ENCODE results near the gene GET4.

The GET4 gene

DNA sequence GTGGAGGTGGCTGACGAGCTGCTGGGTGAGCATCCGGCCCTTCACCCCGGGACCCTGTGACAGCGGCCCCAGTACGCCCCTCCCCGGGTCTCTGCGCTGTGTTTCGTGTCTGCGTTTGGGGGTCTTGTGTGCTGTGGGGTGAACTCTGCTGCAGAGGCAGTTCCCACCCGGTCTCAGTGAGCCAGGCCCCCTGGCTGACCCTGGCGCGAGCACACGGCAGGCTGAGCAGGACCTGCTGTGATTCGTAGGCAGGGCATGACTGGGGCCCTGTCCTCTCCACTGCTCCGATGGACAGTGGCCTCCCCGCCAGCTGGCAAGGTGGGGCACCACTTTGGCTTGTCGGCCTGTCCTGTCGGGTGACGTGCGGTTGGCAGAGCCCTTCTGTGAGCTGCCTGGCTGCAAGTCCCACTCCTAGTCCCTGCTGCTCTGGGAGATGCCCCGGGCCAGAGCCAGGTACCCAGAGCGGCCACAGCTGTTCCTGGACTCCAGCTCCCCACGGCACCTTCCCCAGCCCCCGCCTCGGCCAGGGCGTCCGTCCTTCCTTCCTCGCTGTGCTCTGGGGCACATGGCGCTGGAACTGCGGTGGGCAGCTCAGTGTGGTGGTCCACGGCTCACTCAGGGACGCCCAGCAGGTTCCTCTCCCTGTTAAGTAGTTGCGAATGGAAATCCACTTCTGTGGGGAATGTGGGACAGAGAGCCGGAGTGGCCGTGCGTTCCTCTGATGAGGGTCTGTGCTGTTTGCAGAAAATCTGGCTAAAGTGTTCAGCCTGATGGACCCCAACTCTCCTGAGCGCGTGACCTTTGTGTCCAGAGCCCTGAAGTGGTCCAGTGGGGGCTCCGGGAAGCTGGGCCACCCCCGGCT lies 10.5 kb downstream of the GET4 start:
- DNase-seq: no peak

DNA sequence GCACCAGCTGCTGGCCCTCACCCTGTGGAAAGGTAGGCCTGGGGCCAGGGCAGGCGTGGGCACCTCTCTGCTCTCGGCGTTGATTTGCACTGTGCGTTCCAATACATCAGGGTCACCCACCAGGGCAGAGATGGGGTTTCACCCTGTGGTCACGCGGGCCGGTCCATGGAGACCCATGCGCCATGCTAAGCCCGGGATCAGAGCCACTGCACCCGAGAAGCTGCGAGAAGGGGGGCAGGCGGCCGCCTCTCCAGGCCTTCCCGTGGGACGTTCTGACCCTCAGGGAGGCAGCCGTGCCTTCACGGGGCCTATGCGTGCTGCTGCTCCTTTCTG lies 11.1 kb downstream of the GET4 start:
- DNase-seq: no peak

DNA sequence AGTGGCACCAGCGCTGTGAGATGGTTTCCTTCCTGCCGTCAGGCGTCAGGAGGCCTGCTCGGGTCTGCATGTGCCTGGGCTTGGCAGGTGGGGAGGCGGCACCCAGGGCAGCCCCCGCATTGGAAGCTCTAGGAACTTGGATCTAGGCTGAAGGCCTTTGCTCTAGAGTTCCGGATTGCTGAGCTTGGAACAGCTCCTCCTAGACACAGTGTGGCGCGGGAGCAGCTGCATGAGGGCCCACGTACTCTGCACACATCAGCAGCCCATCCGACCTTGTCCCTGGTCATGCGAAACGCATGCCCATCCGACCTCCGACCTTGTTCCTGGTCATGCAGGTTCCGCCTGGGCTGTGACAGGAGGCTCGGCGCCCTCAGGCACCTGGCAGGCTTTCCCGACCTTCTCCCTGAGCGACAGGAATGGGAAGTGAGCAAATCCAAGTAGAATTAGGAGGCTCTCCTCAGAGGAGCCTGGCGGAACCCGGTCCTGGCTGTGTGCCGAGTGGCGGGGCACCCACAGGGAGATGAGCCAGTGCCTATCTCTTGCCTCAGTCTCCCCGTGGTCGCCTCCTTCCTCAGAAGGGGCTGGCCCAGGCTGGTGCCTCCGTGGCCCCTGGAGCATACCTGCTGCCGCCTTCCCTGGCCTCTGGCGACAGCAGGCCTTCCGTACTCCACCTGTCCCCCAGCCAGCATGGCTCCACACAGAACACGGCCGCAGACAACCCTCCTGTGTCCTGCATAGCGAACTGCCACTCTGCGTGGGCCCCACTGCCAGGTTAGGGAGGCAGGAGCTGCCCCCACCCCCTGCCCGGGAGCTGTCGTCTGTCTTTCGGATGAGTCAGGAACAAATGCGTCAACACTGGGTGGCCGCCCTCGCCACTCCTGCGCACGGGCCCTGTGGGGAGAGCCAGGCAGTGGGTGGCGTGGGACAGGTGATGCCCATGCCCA lies 12.0 kb downstream of the GET4 start:
- no peak for DNase-seq

DNA sequence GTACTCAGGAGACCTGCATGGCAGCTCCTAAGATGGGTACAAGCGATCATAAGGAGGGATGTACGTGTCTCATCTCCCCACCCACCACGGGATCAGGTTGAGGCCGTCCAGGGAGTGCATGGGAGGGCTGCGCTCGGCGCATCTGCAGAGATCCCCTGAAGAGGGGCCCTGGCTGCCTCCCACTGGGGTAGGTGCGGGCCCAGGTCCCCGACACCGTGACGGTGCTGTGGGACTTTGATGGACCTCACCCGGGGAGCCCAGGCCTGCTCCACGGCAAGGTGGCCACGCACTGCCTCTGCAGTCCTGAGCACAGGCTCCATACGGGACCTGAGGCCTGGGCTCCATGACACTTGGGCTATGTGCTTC lies 12.7 kb downstream of the GET4 start:
- DNase-seq: no peak

DNA sequence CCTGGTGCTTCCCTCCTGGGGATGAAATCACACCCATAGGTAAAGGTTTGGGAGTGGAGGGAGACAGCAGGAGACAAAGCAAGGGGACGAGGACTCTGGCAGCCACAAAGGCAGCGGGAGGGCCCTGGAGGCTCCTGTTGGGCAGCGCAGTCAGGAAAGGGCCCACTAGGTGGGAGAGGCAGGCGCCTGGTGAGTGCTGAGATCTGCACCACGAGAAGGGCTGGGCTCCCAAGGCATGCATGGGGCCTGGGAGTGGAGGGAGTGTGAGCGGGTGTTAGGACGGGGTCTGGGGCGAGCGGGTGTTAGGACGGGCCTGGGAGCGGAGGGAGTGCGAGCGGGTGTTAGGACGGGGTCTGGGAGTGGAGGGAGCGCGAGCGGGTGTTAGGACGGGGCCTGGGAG lies 13.0 kb downstream of the GET4 start:
- no peak for DNase-seq

DNA sequence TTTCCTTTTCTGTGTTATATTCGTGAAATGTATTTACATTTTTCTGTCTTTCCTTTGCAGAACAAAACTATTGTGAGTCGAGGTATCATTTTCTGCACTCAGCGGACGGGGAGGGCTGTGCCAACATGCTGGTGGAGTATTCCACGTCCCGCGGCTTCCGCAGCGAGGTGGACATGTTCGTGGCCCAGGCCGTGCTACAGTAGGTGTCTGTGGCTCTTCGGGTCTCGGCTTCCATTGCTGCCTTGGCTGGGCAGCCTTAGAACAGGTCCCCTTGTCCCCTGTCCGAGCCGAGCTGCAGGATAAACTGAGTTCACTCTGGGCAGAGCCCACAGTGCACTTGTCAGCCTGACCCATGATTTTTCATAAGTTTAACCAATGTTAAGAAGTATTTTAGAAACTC lies 14.5 kb downstream of the GET4 start:
- no peak for DNase-seq

DNA sequence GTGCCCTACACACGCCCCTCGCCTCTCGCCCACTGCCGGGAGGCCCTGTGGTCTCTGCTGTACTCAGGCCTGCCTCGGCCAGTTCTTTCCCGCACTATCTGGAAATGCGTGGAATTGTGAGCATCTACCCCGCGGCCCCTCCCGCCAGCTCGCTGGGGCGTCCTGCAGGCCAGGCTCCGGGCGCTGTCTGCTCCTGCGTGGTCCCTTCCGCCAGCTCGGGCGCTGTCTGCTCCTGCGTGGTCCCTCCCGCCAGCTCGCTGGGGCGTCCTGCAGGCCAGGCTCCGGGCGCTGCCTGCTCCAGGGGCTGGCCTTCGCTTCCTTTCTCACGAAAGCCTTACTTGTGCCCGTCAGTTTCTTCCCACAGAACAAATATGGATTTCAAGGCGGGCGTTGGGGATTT lies 14.9 kb downstream of the GET4 start:
- no peak for DNase-seq

DNA sequence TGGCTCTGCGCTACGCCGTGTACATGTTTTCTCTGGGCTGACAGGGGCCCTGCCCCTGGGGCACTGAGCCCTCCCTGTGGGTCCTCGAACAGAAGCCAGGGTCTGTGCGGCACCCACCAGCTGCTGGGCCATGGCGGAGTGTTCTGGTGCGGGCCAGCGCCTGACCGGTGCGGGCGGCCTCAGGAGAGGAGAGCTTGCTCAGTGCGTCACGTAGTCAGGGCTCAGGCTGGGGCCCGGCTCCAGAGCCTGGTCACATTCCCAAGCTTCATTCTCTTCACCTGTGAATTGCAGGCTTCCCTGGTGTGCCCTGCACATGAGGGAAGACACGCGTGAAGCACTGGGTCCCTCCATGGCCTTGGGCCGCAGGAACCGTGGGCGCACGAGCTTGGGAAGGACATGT lies 15.5 kb downstream of the GET4 start:
- no peak for DNase-seq

DNA sequence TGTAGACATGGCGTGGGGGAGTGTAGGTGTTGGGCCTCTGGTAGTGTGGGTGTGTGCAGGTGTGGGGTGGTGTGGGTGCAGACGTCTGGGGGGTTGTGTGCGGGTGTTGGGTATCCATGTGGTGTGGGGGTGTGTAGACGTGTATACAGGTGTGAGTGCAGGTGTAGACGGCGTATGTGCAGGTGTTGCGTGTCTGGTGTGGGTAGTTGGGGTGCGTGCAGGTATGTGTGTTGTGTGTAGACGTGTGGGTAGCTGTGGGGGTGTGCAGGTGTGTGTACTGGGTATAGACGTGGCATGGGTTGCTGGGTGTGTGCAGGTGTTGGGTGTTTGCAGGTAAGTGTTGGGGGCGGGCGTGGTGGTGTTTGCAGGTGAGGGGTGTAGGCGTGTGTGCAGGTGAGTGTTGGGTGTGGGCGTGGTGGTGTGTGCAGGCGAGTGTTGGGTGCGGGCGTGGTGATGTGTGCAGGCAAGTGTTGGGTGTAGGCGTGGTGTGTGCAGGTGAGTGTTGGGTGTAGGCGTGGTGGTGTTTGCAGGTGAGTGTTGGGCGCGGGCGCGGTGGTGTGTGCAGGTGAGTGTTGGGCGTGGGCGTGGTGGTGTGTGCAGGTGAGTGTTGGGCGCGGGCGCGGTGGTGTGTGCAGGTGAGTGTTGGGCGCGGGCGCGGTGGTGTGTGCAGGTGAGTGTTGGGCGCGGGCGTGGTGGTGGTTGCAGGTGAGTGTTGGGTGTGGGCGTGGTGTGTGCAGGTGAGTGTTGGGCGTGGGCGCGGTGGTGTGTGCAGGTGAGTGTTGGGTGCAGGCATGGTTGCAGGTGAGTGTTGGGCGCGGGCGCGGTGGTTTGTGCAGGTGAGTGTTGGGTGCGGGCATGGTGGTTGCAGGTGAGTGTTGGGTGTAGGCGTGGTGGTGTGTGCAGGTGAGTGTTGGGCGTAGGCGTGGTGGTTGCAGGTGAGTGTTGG lies 16.6 kb downstream of the GET4 start:
- no peak for DNase-seq

DNA sequence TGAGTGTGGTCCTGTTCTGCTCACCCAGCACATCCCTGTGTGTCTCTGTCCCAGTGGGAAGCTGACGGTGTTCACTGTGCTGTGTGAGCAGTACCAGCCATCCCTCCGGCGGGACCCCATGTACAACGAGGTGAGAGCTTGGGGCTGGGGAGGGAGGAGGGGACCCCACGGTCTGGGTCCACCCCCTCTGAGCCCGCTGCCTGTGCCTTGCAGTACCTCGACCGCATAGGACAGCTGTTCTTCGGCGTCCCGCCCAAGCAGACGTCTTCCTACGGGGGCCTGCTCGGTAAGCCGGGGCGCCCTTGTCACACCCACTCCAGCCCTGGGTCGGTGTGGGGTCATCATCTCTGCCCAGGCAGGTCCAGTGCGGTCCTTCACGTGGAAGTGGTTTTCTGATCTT lies 17.3 kb downstream of the GET4 start:
- DNase-seq: no peak

DNA sequence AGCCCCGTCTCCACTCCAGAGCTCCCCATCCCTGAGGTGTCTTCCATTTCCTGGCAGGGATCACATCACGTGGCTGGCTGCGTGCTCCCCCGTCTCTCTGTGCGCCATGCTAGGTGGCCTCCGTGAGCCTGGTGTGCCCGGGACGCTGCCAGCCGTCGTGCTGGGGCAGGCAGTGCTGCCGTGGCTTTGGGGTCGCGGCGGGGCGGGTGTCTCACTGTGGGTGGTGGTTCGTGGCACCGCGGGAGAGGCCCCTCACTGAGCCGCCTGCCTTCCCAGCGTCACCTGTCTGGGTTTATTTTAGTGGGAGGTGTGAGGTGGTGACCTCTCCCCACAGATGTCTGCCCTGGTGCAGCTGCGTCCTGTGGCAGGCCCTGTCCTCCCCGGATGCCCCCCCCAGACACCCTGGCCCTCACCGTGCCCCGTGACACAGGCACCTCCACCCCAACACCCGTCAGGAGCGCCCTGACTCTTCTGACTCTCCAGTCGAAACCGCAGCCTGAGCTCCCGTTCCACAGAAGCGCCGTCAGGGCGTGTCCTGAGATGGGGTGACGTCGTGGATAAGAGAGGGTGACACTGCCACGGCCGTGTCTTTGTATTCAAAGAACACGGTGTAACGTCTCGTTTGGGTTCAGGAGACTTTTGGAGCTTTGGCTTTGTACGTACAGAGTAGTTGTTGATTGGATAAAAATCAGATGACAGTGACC lies 18.0 kb downstream of the GET4 start:
- DNase-seq: no peak

DNA sequence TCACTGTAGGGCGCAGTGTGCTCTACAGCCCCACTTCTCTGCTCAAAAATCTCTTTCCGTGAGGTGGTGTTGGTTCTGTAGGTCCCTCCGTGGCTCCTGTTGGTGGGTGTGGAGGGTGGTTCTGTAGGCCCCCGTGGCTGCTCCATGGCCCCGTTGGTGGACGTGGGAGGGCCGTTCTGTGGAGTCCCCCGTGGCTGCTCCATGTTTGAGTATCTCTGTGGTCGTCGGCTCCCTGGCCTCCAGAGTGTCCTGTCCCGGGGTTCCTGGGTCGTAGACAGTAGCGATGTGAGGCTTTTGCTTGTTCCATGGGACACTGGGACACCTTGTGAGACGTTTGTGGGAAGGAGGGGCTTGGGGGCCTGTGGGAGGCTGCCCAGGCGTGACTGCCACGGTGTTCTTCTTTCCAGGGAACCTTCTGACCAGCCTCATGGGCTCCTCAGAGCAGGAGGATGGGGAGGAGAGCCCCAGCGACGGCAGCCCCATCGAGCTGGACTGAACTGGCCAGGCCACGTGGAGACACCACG lies 18.6 kb downstream of the GET4 start:
- no peak for DNase-seq

DNA sequence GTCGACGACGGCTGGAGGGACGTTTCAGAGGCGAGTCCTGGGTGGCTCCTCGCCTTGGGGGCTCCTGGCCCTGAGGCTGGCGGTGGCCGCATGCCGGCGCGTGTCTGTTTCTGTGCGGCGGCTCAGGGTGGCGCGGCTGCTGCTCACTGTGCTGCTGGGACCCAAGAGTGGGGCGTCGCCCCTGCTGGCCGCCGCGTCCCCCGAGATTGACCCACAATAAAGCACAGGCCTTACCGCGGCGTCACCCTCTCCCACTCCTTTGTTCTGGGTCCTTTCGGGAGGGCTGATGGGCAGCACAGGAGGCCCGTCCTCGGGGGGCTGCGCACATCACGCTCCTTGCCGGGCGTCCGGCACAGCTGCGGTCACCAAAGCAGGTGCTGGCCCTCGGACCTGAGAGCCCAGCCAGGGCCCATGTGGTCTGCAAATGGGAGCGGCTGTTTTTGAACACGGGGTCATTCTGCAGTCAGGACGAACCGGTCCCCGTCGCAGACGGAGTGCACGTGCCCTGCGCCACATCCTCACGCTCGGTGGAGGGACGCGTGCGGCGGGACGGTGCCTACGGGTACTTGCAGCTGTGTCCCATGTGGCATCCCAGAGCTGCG lies 19.2 kb downstream of the GET4 start:
- DNase-seq: no peak

DNA sequence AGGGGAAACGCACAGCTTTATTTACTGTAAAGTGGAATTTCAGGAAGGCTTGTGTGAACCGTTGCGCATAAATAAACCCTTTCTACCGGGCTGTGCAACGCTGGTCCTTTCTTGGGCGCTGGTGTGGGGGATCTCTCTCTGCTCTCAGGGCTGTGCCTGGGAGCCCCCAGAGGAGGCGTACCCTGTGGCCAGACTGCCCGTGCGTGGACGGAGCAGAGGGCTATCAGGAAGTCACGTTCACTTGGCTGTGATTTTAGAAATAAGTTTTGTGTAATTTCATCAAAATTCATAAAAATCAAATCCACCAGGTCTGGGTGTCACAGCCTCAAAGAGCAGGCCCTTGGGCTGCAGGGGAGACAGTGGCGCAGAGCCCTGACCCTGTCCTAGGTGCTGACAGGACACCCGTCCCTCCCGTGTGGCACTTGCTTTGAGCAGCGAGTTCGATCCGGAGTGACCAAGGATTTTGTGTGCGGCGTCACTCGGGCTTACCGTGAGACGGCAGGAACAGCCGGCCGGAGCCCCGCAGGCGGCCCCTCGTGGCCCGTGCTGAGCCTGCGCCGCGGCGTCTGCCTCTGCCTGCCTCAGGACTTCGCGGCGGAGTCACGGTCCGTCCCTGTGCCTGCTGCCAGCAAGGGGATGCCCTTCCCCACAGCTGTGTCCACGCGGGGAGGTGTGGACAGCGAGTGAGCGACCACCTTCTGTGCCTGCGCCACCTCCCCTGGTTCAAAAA lies 20.2 kb downstream of the GET4 start:
- no peak for DNase-seq

DNA sequence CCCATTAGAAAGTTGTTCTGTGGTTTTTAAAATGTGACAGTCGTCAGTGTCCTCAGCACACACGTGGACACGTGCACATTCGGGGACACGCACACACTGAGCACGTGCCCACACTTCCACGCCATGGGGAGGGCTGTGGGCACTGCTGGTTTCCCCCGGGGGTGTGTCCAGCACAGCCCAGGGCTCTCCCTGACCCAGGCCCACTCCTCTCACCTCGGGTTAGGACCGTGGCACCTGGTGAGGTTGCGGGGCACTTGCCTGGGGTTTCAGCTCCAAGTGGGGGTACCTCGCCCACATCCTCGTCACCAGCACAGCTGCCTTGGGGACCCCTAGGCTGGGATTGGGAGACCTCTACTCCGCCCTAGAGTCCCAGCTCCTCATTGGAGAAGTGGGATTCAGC lies 20.7 kb downstream of the GET4 start:
- DNase-seq: no peak

DNA sequence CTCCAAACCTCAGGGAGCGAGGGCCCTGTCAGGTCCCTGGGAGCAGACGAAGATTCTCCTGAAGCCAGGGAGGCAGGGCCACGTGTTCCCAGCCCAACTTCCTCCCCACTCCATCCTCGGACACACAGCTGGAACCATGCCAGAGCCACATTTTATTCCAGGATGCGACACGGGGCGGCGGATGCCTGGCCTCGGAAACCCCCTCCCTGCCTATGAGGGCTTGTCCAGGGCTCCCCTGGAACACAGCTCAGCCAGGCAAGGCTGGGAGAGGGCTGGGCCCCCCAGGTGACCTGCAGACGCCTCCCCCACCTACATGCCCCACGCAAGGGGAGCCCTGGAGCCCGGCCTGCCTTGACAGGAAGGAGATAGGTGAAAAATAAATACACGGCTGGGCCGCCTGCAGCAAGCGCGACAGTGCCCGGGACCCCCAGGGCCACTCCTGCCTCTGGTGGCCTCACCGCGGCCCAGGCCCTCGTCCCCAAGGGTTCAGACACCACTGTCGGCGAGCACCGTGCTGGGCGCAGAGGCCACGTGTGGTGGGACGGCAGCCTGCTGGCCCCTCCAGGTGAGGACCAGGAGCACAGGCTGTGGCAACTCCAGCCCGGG lies 21.5 kb downstream of the GET4 start:
- no peak for DNase-seq

DNA sequence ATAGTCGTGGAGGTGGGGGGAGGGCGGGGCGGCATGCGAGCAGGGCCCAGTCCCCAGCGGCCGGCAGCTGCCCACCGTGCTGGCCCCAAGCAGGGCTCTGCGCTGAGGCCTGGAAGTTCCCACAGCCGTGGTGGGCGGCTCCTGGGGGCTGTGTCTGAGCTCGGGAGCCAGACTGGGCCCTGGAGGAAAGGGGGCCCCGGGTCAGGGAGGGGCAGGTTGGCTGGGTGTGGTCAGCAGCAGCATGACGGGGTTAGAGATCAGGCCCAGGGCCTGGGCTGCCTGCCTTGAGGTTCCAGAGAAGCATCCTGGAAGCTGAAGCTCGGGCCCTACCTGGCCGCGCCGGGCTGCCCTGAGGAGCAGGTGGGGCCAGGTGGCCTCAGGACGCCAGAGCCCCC lies 22.1 kb downstream of the GET4 start:
- DNase-seq: no peak

DNA sequence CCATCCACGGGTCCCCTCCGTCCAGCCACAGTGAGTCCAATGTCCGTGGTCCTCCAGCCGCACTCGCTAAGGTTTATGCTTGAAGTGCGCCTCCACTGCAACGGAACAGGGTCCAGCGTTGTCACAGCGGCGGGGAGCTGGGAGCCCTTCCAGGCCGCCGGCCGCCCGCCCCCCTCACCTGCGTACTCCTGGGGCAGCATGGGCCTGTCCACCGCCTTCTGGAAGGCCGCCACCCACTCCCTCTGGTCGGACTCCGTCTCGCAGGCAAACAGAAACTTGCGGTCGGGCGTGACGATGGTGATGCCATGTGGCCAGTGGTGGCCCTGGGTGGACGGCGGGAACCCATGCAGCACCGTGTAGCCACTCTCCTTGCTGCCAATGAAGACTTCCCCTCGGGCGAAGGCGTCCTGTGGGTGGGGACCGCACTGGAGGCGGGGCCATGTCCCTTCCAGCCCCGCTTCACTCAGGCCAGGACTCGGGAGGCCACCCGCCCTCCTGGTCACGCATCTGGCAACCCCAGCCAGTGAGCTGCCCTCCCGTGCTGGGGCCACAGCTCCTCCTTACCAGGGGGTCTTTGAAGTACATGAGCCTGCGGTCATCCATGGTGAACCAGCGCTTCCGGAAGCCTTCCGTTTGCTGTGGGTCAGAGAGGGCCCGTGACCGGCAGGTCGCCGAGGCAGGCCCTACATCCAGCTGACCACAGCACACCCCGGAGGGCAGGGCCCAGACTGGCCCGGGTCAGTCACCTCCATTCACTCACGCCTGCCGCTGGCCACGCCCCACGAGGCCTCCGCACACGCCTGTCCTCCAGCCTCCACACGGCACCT lies 22.7 kb downstream of the GET4 start:
- DNase-seq: no peak

DNA sequence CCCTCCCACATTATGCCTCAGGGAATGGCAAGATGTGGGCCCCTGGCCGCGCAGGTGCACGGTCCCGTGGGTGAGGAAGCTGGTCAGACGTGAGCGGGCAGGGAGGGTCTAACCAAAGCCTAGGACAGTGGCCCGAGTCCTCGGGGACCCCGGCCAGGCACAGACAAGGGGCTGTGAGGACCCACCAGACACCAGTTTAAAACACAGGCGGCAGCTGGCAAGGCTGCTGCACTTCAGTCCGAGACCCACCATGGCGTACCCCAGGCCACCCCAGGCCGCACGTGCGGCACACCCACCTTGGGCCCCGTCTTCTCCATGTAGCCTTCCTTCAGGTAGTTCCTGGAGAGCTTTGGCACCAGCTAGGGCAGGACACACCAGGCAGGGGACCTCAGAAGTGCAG lies 23.5 kb downstream of the GET4 start:
- DNase-seq: no peak
